Endodermal cell (in vitro differentiated cells): ENCODE results near the gene ZNF282. TPM values are rescaled to one million over a fixed set of nuclear protein-coding genes. Genes with fewer than 3 reads are reported as not detected.
A peak's percentile ranks its signal among the peaks of the same experiment; 100 is the strongest.

Source experiments
- DNase-seq: peaks from one replicate; pipeline ENCODE4 v3.0.0-alpha.2; 2017
- H3K27ac ChIP-seq: 2 replicates; pipeline ENCODE4 v1.5.1; 2013; ENCODE audit warnings: mild to moderate bottlenecking, low read depth, low read length, moderate library complexity
- H3K27me3 ChIP-seq: 2 replicates; pipeline ENCODE4 v1.6.1; 2013; ENCODE audit warnings: mild to moderate bottlenecking, low read length, moderate library complexity; ENCODE audit not compliant: insufficient read depth, control insufficient read depth, poor library complexity, severe bottlenecking
- H3K36me3 ChIP-seq: 2 replicates; pipeline ENCODE4 v1.7.0; 2013; ENCODE audit warnings: mild to moderate bottlenecking, low read length, moderate library complexity; ENCODE audit not compliant: control insufficient read depth, insufficient read depth
- H3K4me1 ChIP-seq: one replicate; pipeline ENCODE4 v1.7.0; 2013; ENCODE audit warnings: low read length; ENCODE audit not compliant: control insufficient read depth, insufficient read depth
- H3K4me3 ChIP-seq: 2 replicates; pipeline ENCODE4 v1.5.1; 2013; ENCODE audit warnings: mild to moderate bottlenecking, low read length, moderate library complexity
- H3K9ac ChIP-seq: 2 replicates; pipeline ENCODE4 v1.6.1; 2013; ENCODE audit warnings: mild to moderate bottlenecking, low read length, moderate library complexity; ENCODE audit not compliant: poor library complexity, severe bottlenecking; ENCODE audit errors: extremely low read depth
- H3K9me3 ChIP-seq: 2 replicates; pipeline ENCODE4 v1.6.1; 2013; ENCODE audit warnings: mild to moderate bottlenecking, low read length, moderate library complexity; ENCODE audit not compliant: control insufficient read depth
- H3K27ac Mint-ChIP-seq: 2 replicates; pipeline ENCODE4 v1.8.0; 2020; ENCODE audit warnings: mixed read lengths
- H3K27me3 Mint-ChIP-seq: 2 replicates; pipeline ENCODE4 v1.8.0; 2021; ENCODE audit warnings: mild to moderate bottlenecking, mixed read lengths; ENCODE audit not compliant: insufficient read depth
- H3K36me3 Mint-ChIP-seq: 2 replicates; pipeline ENCODE4 v1.8.0; 2020; ENCODE audit warnings: low read depth, mixed read lengths
- H3K4me1 Mint-ChIP-seq: 2 replicates; pipeline ENCODE4 v1.8.0; 2020; ENCODE audit warnings: mixed read lengths
- H3K4me3 Mint-ChIP-seq: 2 replicates; pipeline ENCODE4 v1.8.0; 2020; ENCODE audit warnings: mild to moderate bottlenecking, moderate library complexity, mixed read lengths
- H3K9me3 Mint-ChIP-seq: 2 replicates; pipeline ENCODE4 v1.8.0; 2020; ENCODE audit warnings: mild to moderate bottlenecking, mixed read lengths
- CTCF ChIP-seq: fragments of 200-600 bp; sonication (generic); conservative IDR thresholded peaks from 2 replicates; pipeline ENCODE4 v1.5.0; 2021; ENCODE audit warnings: antibody characterized with exemption, mild to moderate bottlenecking
- WGBS, 2 experiments: methylation state at CpG; one replicate each; pipeline versions ENCODE4 v1.1.5 to v1.1.7; 2013; ENCODE audit warnings: missing lambda C conversion rate in 2 of 2, mixed read lengths in 1 of 2; ENCODE audit not compliant: insufficient coverage in 1 of 2, insufficient read length in 1 of 2; 5-methylcytosine and 5-hydroxymethylcytosine counted together
- total RNA-seq, 2 donors: library from RNA; stranded (reverse); fragmentation: NEBNext Ultra II Directional in 1 of 2; extraction: Animal tissue kit (Norgen Biotek cat#: 25700) in 1 of 2; gene quantifications; 2 replicates in 1 of 2; 3 replicates in 1 of 2; pipeline ENCODE4 v1.2.1, GENCODE V29; 2021

Gene ZNF282
- total RNA-seq, 2 donors from 2014 or later = 28.8 to 29.8 TPM

GRCh38 chr7:149209518-149210269 lies 14.3 kb downstream of the ZNF282 start:
- Histone ChIP-seq H3K4me1 (no peaks in the 10 kb centered on the region), H3K27me3 (no peaks in the 10 kb centered on the region), H3K9ac (no peak overlapping the region), H3K36me3 (peaks cover 88% of the 10 kb centered on the region), H3K27ac (no peak overlapping the region), H3K4me3 (no peak overlapping the region), H3K9me3 (no peaks in the 10 kb centered on the region)
- Mint-ChIP-seq H3K27me3 (no peaks in the 10 kb centered on the region), H3K4me1 (no peaks in the 10 kb centered on the region), H3K27ac (peak overlapping the region; percentile 88), H3K4me3 (no peak overlapping the region), H3K36me3 (peaks cover 78% of the 10 kb centered on the region), H3K9me3 (no peaks in the 10 kb centered on the region)
- TF ChIP-seq CTCF = peak; percentile 92
- DNase-seq = peak; percentile 94
- WGBS, 2 experiments = 74 to 76% methylated on average over 5 to 7 of the region's 7 CpGs

GRCh38 chr7:149210551-149210950 lies 15.2 kb downstream of the ZNF282 start:
- DNase-seq = no peak
- TF ChIP-seq CTCF = no peak
- H3K9ac ChIP-seq = no peak overlapping the region
- Mint-ChIP-seq H3K9me3 (no peaks in the 10 kb centered on the region), H3K4me1 (no peaks in the 10 kb centered on the region), H3K27me3 (no peaks in the 10 kb centered on the region), H3K27ac (no peak overlapping the region), H3K36me3 (peaks cover 82% of the 10 kb centered on the region), H3K4me3 (no peak overlapping the region)
- H3K27ac ChIP-seq = no peak overlapping the region
- no peaks in the 10 kb centered on the region for H3K4me1 ChIP-seq
- H3K27me3 ChIP-seq = no peaks in the 10 kb centered on the region
- 94% methylated on average over 2 to 11 of the region's 11 CpGs for WGBS, 2 experiments
- no peaks in the 10 kb centered on the region for H3K9me3 ChIP-seq
- no peak overlapping the region for H3K4me3 ChIP-seq
- H3K36me3 ChIP-seq = peaks cover 94% of the 10 kb centered on the region

- H3K4me3 ChIP-seq = no peak overlapping the region
- no peaks in the 10 kb centered on the region for H3K4me1 ChIP-seq
- Mint-ChIP-seq H3K9me3 (no peaks in the 10 kb centered on the region), H3K27ac (no peak overlapping the region), H3K4me3 (no peak overlapping the region), H3K4me1 (peaks cover 4% of the 10 kb centered on the region), H3K27me3 (no peaks in the 10 kb centered on the region), H3K36me3 (peaks cover 90% of the 10 kb centered on the region)
- peaks cover 97% of the 10 kb centered on the region for H3K36me3 ChIP-seq
- no peak for DNase-seq
- no peaks in the 10 kb centered on the region for H3K9me3 ChIP-seq
- no peak overlapping the region for H3K27ac ChIP-seq
- TF ChIP-seq CTCF = no peak
- no peaks in the 10 kb centered on the region for H3K27me3 ChIP-seq
- WGBS, 2 experiments = 92 to 94% methylated on average over 6 to 7 of the region's 7 CpGs
- no peak overlapping the region for H3K9ac ChIP-seq
These were observed 18.8 kb downstream of the ZNF282 start for GRCh38 chr7:149214020-149214720.
